Epithelial cell of esophagus (primary cell): ENCODE data around the gene NME5.

Source experiments
- DNase-seq: peaks from one replicate; pipeline ENCODE4 v3.0.0; 2010; ENCODE audit warnings: low read depth
- H3K4me3 ChIP-seq: 2 replicates; pipeline ENCODE4 v1.5.1; 2011; ENCODE audit warnings: mild to moderate bottlenecking, low read length, control low read depth
- TF ChIP-seq, protein P1 (sequence below): IDR thresholded peaks from 2 replicates; pipeline ENCODE4 v1.5.1; 2011; ENCODE audit warnings: low read depth, mild to moderate bottlenecking, low read length, control low read depth, inconsistent platforms; ENCODE audit not compliant: insufficient read depth; ENCODE audit errors: missing control alignments

The NME5 gene

GRCh38 chr5:138179277-138179857 is 40.1 kb upstream of the NME5 start:
- DNase-seq, result peak; percentile 19
- H3K4me3 ChIP-seq, result peak overlapping the region; percentile 99
- TF ChIP-seq, protein P1, sequence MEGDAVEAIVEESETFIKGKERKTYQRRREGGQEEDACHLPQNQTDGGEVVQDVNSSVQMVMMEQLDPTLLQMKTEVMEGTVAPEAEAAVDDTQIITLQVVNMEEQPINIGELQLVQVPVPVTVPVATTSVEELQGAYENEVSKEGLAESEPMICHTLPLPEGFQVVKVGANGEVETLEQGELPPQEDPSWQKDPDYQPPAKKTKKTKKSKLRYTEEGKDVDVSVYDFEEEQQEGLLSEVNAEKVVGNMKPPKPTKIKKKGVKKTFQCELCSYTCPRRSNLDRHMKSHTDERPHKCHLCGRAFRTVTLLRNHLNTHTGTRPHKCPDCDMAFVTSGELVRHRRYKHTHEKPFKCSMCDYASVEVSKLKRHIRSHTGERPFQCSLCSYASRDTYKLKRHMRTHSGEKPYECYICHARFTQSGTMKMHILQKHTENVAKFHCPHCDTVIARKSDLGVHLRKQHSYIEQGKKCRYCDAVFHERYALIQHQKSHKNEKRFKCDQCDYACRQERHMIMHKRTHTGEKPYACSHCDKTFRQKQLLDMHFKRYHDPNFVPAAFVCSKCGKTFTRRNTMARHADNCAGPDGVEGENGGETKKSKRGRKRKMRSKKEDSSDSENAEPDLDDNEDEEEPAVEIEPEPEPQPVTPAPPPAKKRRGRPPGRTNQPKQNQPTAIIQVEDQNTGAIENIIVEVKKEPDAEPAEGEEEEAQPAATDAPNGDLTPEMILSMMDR, result no peak

DNA sequence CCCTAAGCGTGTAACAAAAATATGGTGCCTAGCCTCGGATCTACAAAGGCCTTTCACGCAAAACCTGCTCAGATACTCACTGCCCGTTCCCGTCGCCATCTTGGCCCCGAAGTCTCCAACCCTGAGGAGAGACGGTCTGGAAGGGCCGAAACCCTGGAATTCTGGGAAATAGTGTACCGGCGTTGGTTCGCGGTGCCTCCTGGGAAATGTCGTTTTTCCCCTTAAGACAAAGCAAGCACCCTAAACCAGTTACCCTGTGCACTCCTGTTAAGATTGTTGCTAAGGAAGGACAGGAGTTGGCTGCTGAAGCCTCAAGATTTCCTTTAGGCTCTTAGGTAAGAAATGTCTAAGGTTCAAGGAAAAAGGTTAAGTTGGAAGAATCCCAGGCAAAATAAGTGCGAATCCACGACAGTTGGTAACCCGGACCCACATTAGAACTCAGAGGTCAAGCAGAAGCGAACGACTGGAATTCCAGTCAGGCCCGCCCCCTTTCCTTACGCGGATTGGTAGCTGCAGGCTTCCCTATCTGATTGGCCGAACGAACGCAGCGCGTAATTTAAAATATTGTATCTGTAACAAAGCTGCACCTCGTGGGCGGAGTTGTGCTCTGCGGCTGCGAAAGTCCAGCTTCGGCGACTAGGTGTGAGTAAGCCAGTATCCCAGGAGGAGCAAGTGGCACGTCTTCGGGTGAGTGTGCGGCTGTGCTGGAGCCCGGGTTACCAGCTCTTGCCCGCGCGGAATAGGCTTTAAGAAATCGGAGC is 39.5 kb upstream of the NME5 start, which contains the start of the genes BRD8 and KIF20A:
BRD8 (minus strand) TSS at position 115 of the 761 bp plus-strand sequence; CDS start at position 99, 16 bp downstream.
KIF20A (plus strand) TSS at position 597 of the 761 bp plus-strand sequence. CDS start 569 bp downstream, outside the sequence.
- peak; percentile 99 for DNase-seq
- TF ChIP-seq, protein P1, result no peak
- peak within 1 kb of the TSS; percentile 99 for H3K4me3 ChIP-seq

GRCh38 chr5:138177941-138178515 is 38.8 kb upstream of the NME5 start:
- H3K4me3 ChIP-seq, result peak overlapping the region; percentile 99
- DNase-seq, result peak; percentile 55
- TF ChIP-seq, protein P1, result no peak

- DNase-seq, result no peak
- TF ChIP-seq, protein P1, result no peak
- H3K4me3 ChIP-seq, result no peak overlapping the region
These were observed 31.1 kb upstream of the NME5 start for GRCh38 chr5:138170299-138170698.

DNA sequence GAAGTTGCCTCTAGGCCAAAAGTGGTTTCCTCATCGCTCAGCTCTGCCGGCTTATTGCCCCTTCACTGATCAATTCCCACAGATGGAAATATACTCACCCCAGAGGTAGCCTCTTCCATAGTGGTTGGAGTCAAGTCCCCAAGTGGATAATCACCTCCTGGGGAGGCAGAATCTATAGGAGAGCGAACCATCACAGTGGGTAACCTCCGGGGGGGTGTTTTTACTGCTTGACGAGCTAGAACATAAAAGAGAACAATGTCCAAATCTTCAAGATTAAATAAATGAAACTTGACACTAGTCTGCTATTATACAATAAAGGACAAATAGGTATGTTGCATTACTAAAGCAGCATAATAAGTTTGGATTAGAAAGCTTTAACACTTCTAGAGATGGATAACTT is 29.9 kb upstream of the NME5 start:
- TF ChIP-seq, protein P1, result no peak

DNA sequence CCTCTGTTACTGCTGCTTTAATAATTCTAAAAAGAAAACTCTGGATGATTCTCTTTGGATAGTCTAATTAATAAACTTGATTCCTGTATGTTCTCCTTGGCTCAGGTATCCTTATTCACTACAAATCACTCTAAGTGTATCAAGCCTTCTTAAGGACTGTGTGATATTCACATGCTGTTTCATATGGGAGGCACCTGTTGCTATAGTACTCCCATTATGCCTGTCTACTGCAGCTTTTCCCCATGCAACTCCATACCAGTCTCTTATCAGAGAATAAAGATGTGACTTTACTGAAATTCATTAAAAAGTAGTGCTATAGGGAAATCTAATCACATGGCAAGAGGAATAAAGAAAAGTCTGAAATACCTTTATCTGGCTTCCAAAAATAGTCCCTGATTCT is 24.5 kb upstream of the NME5 start:
- TF ChIP-seq, protein P1, result no peak
- H3K4me3 ChIP-seq, result no peak overlapping the region

More for the DNA sequence above, 29.9 kb upstream of the NME5 start:
- no peak for DNase-seq
- no peak overlapping the region for H3K4me3 ChIP-seq

More for the DNA sequence above, 24.5 kb upstream of the NME5 start:
- no peak for DNase-seq
